OCI-LY1 (cell line): ENCODE data around the gene CBX8.

ENCODE experiments used
- H2AFZ ChIP-seq: fragments of 200-600 bp; sonication (generic), shearing (Covaris generic); 2 replicates; pipeline ENCODE4 v1.6.0; 2014; ENCODE audit warnings: antibody characterized with exemption, mild to moderate bottlenecking, low read length
- H3F3A ChIP-seq: fragments of 200-600 bp; sonication (generic), shearing (Covaris generic); 2 replicates; pipeline ENCODE4 v1.6.0; 2014; ENCODE audit warnings: mild to moderate bottlenecking, antibody characterized with exemption, low read length, moderate library complexity; ENCODE audit not compliant: insufficient read depth
- H3K27ac ChIP-seq: fragments of 200-600 bp; sonication (generic); 2 replicates; pipeline ENCODE4 v1.5.1; 2014; ENCODE audit warnings: low read length, mixed run types, mild to moderate bottlenecking, low read depth; ENCODE audit not compliant: poor library complexity, severe bottlenecking
- H3K27me3 ChIP-seq: fragments of 200-600 bp; sonication (generic); 2 replicates; pipeline ENCODE4 v1.6.0; 2014; ENCODE audit warnings: antibody characterized with exemption, mild to moderate bottlenecking, low read length, moderate library complexity; ENCODE audit not compliant: insufficient read depth
- H3K36me3 ChIP-seq: fragments of 200-600 bp; sonication (generic); 2 replicates; pipeline ENCODE4 v1.6.1; 2014; ENCODE audit warnings: mild to moderate bottlenecking, antibody characterized with exemption, low read length, moderate library complexity, mixed read lengths; ENCODE audit not compliant: insufficient read depth
- H3K4me1 ChIP-seq: fragments of 200-600 bp; sonication (generic); 2 replicates; pipeline ENCODE4 v1.5.1; 2014; ENCODE audit warnings: mild to moderate bottlenecking, low read length, moderate library complexity; ENCODE audit not compliant: insufficient read depth, severe bottlenecking
- H3K4me2 ChIP-seq: fragments of 200-600 bp; sonication (generic), shearing (Covaris generic); 2 replicates; pipeline ENCODE4 v1.6.1; 2014; ENCODE audit warnings: low read length
- H3K4me3 ChIP-seq: fragments of 200-600 bp; sonication (generic); 2 replicates; pipeline ENCODE4 v1.5.1; 2014; ENCODE audit warnings: low read length, low read depth, mild to moderate bottlenecking, mixed read lengths; ENCODE audit not compliant: poor library complexity, severe bottlenecking
- H3K79me2 ChIP-seq: fragments of 200-600 bp; shearing (Covaris generic); 2 replicates; pipeline ENCODE4 v1.6.1; 2016; ENCODE audit warnings: mixed run types, low read length, mixed read lengths; ENCODE audit not compliant: insufficient read depth
- H3K9ac ChIP-seq: fragments of 200-600 bp; sonication (generic), shearing (Covaris generic); 2 replicates; pipeline ENCODE4 v1.6.1; 2014; ENCODE audit warnings: mild to moderate bottlenecking, low read length, mixed read lengths
- H3K9me2 ChIP-seq: fragments of 200-600 bp; sonication (generic), shearing (Covaris generic); 2 replicates; pipeline ENCODE4 v1.6.1; 2014; ENCODE audit warnings: low read depth, mild to moderate bottlenecking, low read length, mixed read lengths
- H3K9me3 ChIP-seq: fragments of 200-600 bp; shearing (Covaris generic); 2 replicates; pipeline ENCODE4 v1.6.1; 2014; ENCODE audit warnings: low read length, mixed read lengths
- H4K20me1 ChIP-seq: fragments of 200-600 bp; sonication (generic), shearing (Covaris generic); 2 replicates; pipeline ENCODE4 v1.6.0; 2016; ENCODE audit warnings: mild to moderate bottlenecking, low read length; ENCODE audit not compliant: insufficient read depth
- EZH2 ChIP-seq: fragments of 200-600 bp; sonication (generic), shearing (Covaris generic); IDR thresholded peaks from 2 replicates; pipeline ENCODE4 v1.8.0; 2017; ENCODE audit warnings: borderline replicate concordance, mixed run types, mild to moderate bottlenecking, antibody characterized with exemption, low read length, moderate library complexity, mixed read lengths
- TF ChIP-seq, protein P1 (sequence below): fragments of 200-600 bp; sonication (generic), shearing (Covaris generic); IDR thresholded peaks from 2 replicates; pipeline ENCODE4 v1.5.1; 2017; ENCODE audit warnings: mild to moderate bottlenecking, antibody characterized with exemption, low read length, moderate library complexity, mixed read lengths

The CBX8 gene

DNA sequence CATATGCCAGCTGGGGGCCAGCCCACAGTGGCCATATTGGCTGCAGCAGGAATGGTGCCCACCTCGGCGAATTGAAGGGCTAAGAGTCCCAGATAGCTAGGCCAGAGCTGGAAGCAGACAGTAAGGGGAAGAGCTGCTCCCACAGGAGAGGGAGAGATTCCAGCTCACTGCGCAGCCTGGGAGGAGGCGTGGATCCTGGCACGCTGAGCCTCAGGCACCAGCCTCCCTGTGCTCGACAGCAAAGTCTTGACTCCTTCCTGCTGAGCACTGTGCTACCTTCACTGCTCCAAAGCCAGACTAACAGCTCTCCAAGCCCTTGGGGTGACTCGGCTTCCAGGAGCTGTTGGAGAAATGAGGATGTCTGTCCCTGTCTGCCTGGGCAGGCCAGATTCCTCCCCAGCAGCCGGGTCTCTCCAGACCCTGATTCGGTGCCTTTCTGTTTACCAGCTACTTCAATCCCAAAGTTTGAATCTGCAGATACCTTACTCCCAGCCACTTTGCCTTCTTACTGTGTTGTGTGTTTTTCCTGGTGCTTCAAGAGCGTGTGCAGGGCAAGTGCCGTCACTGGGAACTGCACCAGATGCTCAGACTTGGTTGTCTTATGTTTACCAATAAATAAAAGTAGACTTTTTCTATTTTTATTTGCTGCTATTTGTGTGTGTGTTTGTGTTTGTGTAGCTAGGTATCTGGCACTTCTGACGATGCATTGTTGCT lies 9.8 kb downstream of the CBX8 start:
- no peak overlapping the region for H2AFZ ChIP-seq
- peaks cover 29% of the 10 kb centered on the region for H3K36me3 ChIP-seq
- H3K9me3 ChIP-seq: no peaks in the 10 kb centered on the region
- no peak overlapping the region for H3K4me3 ChIP-seq
- H3K27ac ChIP-seq: no peak overlapping the region
- no peak overlapping the region for H3K4me2 ChIP-seq
- no peaks in the 10 kb centered on the region for H3F3A ChIP-seq
- H4K20me1 ChIP-seq: no peaks in the 10 kb centered on the region
- H3K27me3 ChIP-seq: no peaks in the 10 kb centered on the region
- no peaks in the 10 kb centered on the region for H3K9me2 ChIP-seq
- no peak overlapping the region for H3K9ac ChIP-seq
- H3K4me1 ChIP-seq: no peaks in the 10 kb centered on the region
- TF ChIP-seq EZH2: no peak
- TF ChIP-seq, protein P1, sequence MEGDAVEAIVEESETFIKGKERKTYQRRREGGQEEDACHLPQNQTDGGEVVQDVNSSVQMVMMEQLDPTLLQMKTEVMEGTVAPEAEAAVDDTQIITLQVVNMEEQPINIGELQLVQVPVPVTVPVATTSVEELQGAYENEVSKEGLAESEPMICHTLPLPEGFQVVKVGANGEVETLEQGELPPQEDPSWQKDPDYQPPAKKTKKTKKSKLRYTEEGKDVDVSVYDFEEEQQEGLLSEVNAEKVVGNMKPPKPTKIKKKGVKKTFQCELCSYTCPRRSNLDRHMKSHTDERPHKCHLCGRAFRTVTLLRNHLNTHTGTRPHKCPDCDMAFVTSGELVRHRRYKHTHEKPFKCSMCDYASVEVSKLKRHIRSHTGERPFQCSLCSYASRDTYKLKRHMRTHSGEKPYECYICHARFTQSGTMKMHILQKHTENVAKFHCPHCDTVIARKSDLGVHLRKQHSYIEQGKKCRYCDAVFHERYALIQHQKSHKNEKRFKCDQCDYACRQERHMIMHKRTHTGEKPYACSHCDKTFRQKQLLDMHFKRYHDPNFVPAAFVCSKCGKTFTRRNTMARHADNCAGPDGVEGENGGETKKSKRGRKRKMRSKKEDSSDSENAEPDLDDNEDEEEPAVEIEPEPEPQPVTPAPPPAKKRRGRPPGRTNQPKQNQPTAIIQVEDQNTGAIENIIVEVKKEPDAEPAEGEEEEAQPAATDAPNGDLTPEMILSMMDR: no peak
- H3K79me2 ChIP-seq: no peaks in the 10 kb centered on the region

DNA sequence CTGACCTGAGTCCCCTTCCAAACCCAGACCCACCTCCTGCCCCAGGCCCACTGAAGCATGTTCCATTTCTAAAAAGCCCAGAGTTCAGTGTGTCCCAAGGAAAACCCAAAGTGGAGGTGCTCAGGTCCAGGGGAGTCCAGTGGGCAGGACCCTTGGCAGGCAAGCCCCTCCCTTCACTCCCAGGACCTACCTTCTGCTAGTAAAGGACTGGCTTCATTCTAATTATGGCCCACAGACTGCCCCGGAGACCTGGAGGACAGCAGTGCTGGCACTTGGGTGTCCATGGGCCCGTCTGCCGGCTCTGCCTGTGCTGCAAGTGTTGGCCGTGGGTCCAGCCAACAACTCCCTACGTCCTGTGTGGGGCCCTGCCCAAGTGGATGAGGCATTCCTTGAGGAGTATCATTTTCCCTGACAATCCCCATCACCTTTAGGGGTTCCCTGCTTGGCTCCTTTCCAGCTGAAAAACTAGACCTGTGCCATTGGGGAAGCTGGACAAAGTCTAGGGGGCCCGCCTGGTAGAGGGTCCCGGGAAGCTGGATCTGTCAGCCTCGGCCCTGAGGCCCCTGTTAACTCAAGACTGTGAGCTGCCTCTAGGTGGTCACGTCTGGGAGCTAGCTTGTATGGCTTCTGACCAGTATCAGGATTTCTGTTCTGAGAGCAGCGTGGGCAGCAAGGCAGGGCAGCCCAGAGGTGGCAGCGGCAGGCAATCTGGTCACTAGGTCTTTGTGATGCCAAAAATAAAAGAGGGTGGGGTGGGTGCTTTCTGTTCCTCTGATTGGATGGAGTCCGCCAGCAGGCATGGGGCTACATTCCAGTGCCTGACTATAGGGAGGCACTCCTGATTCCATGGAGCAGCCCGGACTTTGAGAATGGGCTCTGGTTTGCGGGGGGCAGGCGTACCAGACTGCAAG lies 10.7 kb downstream of the CBX8 start:
- Histone ChIP-seq H3K9me3 (no peaks in the 10 kb centered on the region), H3K4me1 (no peaks in the 10 kb centered on the region), H3K79me2 (no peaks in the 10 kb centered on the region), H3K4me2 (no peak overlapping the region), H3K27ac (no peak overlapping the region), H3K9ac (no peak overlapping the region), H3K9me2 (no peaks in the 10 kb centered on the region), H3F3A (no peaks in the 10 kb centered on the region), H3K4me3 (no peak overlapping the region), H4K20me1 (no peaks in the 10 kb centered on the region), H2AFZ (no peak overlapping the region), H3K36me3 (peaks cover 31% of the 10 kb centered on the region), H3K27me3 (no peaks in the 10 kb centered on the region)
- TF ChIP-seq, protein P1: no peak
- no peak for TF ChIP-seq EZH2

DNA sequence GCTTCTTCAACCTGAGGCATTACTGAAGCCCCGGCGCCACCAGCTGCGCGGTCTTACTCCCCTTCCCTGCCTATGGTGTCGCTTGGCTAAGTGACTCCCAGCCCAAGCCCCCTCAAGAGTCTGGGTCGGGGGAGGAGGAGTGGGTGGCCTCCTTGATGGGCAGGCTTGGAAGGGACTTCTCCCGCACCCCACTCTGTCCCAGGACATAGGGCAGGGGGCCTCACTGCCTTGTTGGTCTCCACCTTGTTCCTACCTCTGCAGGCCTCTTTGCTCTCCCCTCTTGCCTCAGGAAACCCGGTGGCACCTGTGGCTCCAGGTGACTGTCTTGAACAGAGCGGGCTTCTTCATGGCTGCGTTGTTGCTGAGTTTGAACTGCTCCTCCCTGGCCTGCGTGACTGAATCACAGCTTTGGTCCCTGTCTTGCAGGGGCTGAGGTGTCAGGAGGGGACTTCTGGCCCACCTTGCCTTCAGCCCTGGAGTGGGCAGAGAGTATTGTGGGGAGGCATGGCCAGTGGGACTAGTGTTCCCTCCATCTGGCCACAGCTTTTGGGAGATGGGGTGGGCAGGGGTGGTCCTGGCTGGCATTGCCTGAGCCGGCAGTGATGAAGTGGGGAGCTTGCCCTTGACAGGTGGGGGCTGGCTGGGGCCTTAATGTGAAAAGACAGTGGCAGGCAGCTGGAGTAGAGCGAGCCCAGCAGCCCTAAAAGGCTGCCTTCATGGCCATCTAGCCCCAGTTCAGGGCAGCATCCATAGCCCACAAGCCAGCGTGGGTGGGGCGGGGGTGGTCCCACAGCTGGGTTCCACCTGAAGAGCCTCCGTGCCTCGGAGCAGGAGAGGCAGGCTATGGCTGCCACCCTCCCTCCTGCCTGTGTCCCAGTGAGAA lies 11.6 kb downstream of the CBX8 start:
- peaks cover 31% of the 10 kb centered on the region for H3K36me3 ChIP-seq

More for the DNA sequence above, 11.6 kb downstream of the CBX8 start:
- no peak overlapping the region for H3K4me3 ChIP-seq
- no peaks in the 10 kb centered on the region for H4K20me1 ChIP-seq
- TF ChIP-seq, protein P1: no peak
- TF ChIP-seq EZH2: no peak
- H2AFZ ChIP-seq: no peak overlapping the region
- no peak overlapping the region for H3K9ac ChIP-seq
- H3K4me2 ChIP-seq: no peak overlapping the region
- no peaks in the 10 kb centered on the region for H3K9me3 ChIP-seq
- H3K9me2 ChIP-seq: no peaks in the 10 kb centered on the region
- no peak overlapping the region for H3K27ac ChIP-seq
- no peaks in the 10 kb centered on the region; the same call in 1 of the 2 replicates for H3F3A ChIP-seq
- H3K79me2 ChIP-seq: no peaks in the 10 kb centered on the region
- no peaks in the 10 kb centered on the region for H3K4me1 ChIP-seq
- H3K27me3 ChIP-seq: no peaks in the 10 kb centered on the region
